ENCODE results near the gene UFM1. TPM values are rescaled to one million over a fixed set of nuclear protein-coding genes. Genes with fewer than 3 reads are reported as not detected.

UFM1 gene
- total RNA-seq, 1 donor from 2014 or later: 28.8 TPM

GRCh38 chr13:38316129-38316528 lies 33.5 kb upstream of the UFM1 start:
- Histone ChIP-seq H3K36me3 (no peaks in the 10 kb centered on the region), H3K9me3 (no peaks in the 10 kb centered on the region), H3K4me1 (no peaks in the 10 kb centered on the region), H3K4me3 (no peak overlapping the region), H3K27me3 (no peaks in the 10 kb centered on the region), H3K27ac (no peak overlapping the region)
- intact Hi-C loops (cut with DNase I): no loop called here
- no peak for TF ChIP-seq CTCF (IDR thresholded peaks at IDR 0.05)
- no peak for DNase-seq (ENCODE audit: low spot score in 2 of 2)

- no peak for TF ChIP-seq CTCF (IDR thresholded peaks at IDR 0.05)
- no peak overlapping the region for H3K4me3 ChIP-seq
- peaks cover 0 to 5% of the 10 kb centered on the region in 2 donors for H3K9me3 ChIP-seq
- H3K27ac ChIP-seq: no peak overlapping the region
- no peak for DNase-seq (ENCODE audit: low spot score in 2 of 2)
- H3K27me3 ChIP-seq: no peaks in the 10 kb centered on the region
- no peaks in the 10 kb centered on the region for H3K36me3 ChIP-seq
- intact Hi-C loops (cut with DNase I): no loop called here
- no peaks in the 10 kb centered on the region for H3K4me1 ChIP-seq
These were observed 28.0 kb upstream of the UFM1 start for GRCh38 chr13:38321654-38322053.

GRCh38 chr13:38325426-38325825 lies 24.2 kb upstream of the UFM1 start:
- Histone ChIP-seq H3K36me3 (no peaks in the 10 kb centered on the region), H3K9me3 (peaks cover 0 to 5% of the 10 kb centered on the region in 2 donors), H3K4me3 (no peak overlapping the region), H3K4me1 (no peaks in the 10 kb centered on the region), H3K27ac (no peak overlapping the region), H3K27me3 (no peaks in the 10 kb centered on the region)
- intact Hi-C loops (cut with DNase I): no loop called here
- no peak for DNase-seq (ENCODE audit: low spot score in 2 of 2)
- TF ChIP-seq CTCF (IDR thresholded peaks at IDR 0.05): no peak

GRCh38 chr13:38328699-38329098 lies 21.0 kb upstream of the UFM1 start:
- no peak for TF ChIP-seq CTCF (IDR thresholded peaks at IDR 0.05)
- no peaks in the 10 kb centered on the region for H3K36me3 ChIP-seq
- no peaks in the 10 kb centered on the region for H3K4me1 ChIP-seq
- DNase-seq (ENCODE audit: low spot score in 2 of 2): no peak
- H3K27ac ChIP-seq: no peak overlapping the region
- intact Hi-C loops (cut with DNase I): no loop called here
- H3K9me3 ChIP-seq: peaks cover 0 to 5% of the 10 kb centered on the region in 2 donors
- no peak overlapping the region for H3K4me3 ChIP-seq
- H3K27me3 ChIP-seq: no peaks in the 10 kb centered on the region

GRCh38 chr13:38334845-38335244 lies 14.8 kb upstream of the UFM1 start:
- intact Hi-C loops (cut with DNase I): no loop called here
- H3K9me3 ChIP-seq: no peaks in the 10 kb centered on the region
- no peaks in the 10 kb centered on the region for H3K27me3 ChIP-seq
- H3K4me3 ChIP-seq: no peak overlapping the region
- no peak for DNase-seq (ENCODE audit: low spot score in 2 of 2)
- no peak for TF ChIP-seq CTCF (IDR thresholded peaks at IDR 0.05)
- H3K27ac ChIP-seq: no peak overlapping the region
- no peaks in the 10 kb centered on the region for H3K36me3 ChIP-seq
- H3K4me1 ChIP-seq: no peaks in the 10 kb centered on the region

GRCh38 chr13:38338089-38338488 lies 11.6 kb upstream of the UFM1 start:
- H3K27ac ChIP-seq: no peak overlapping the region
- no peaks in the 10 kb centered on the region for H3K9me3 ChIP-seq
- H3K4me3 ChIP-seq: no peak overlapping the region
- H3K36me3 ChIP-seq: no peaks in the 10 kb centered on the region
- no peak for TF ChIP-seq CTCF (IDR thresholded peaks at IDR 0.05)
- intact Hi-C loops (cut with DNase I): no loop called here
- no peaks in the 10 kb centered on the region for H3K27me3 ChIP-seq
- H3K4me1 ChIP-seq: no peaks in the 10 kb centered on the region
- no peak for DNase-seq (ENCODE audit: low spot score in 2 of 2)

Measured in ascending aorta (tissue), 2 donors.